Activated CD8-positive, alpha-beta T cell treated with anti-CD3 and anti-CD28 coated beads for 36 hours (primary cell): ENCODE measurements around the gene PTH1R. TPM values are rescaled to one million over a fixed set of nuclear protein-coding genes. Genes with fewer than 3 reads are reported as not detected.

Experiments
- ATAC-seq: fragments of 200-7000 bp; cut with Tn5 transposase; one replicate; pipeline ENCODE4 v1.10.0; 2021; ENCODE audit warnings: mild to moderate bottlenecking, moderate library complexity
- CTCF ChIA-PET: fragments of 350-600 bp; sonication (Branson Sonifier 250); formaldehyde crosslinking; loops from one replicate; lab custom pipeline; 2021; ENCODE audit warnings: antibody characterized with exemption; lab: Charles Lee
- POLR2A ChIA-PET: fragments of 350-600 bp; sonication (Branson Sonifier 250); formaldehyde crosslinking; loops from one replicate; lab custom pipeline; 2021; ENCODE audit warnings: antibody characterized with exemption; lab: Charles Lee
- DNase-seq: peaks from one replicate; pipeline ENCODE4 v3.0.0-alpha.2; 2020
- H3K27ac Mint-ChIP-seq: one replicate; pipeline ENCODE4 v1.8.0; 2021; ENCODE audit warnings: mild to moderate bottlenecking, mixed read lengths
- H3K27me3 Mint-ChIP-seq: one replicate; pipeline ENCODE4 v1.8.0; 2021; ENCODE audit warnings: mixed read lengths
- H3K36me3 Mint-ChIP-seq: one replicate; pipeline ENCODE4 v1.8.0; 2021; ENCODE audit warnings: low read depth, mixed read lengths
- H3K4me1 Mint-ChIP-seq: one replicate; pipeline ENCODE4 v1.8.0; 2021; ENCODE audit warnings: low read depth, mixed read lengths
- H3K4me3 Mint-ChIP-seq: one replicate; pipeline ENCODE4 v1.8.0; 2021; ENCODE audit warnings: mild to moderate bottlenecking, moderate library complexity, mixed read lengths
- H3K9me3 Mint-ChIP-seq: one replicate; pipeline ENCODE4 v1.8.0; 2021; ENCODE audit warnings: mixed read lengths
- intact Hi-C: fragments of 100-400 bp; cut with micrococcal nuclease; formaldehyde crosslinking; loops from one replicate; pipeline ENCODE4 v1.10.0; 2022
- total RNA-seq, 2 experiments: library from RNA; stranded (reverse); gene quantifications; one replicate each; pipeline ENCODE4 v1.2.3, GENCODE V29; 2021
- TF ChIP-seq, protein P1 (sequence below): fragments of 200-600 bp; IDR thresholded peaks from one replicate; pipeline ENCODE4 v1.8.0; 2022; ENCODE audit warnings: antibody characterized with exemption, mild to moderate bottlenecking

Gene PTH1R
- total RNA-seq, 2 experiments from 2014 or later = not detected

DNA sequence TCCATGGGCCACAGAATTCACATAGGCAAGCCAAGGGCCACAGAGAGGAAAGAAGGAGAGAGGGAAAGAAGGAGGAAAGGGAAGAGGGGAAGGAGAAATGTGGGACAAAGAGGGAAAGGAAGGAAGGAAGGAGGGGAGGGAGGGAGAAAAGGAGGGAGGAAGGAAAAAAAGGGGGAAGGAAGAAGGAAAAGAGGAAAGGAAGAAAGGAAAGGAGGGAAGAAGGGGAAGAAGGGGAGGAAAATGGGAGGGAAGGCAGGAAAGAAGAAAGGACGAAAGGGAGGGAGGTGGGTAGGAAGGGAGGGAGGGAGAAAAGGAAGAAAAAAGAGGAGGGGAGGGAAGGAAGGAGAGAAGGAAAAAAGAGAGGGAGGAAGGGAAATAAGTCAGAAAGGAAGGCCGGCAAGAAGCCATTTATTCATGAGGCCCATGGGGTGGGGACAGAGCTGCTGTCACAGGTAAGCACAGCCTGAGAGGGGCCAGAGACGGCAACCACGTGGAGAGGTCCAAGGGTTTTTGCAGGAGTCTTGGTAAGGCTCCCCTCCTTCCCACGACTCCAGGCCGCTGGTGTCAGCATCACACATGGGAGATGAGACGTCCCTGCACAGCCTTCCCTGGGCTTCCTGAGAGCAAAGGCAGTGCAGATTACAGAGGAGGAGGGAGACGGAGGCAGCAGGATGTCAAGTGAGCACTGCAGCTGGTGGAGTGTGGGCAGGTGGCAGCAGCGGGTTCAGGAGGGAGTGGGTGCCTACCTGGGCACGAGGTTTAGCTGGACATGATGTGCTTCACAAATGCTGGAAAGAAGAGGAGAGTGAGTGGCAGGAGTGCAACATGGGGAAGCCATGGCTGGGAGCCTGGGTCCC is 19.8 kb upstream of the PTH1R start:
- CTCF ChIA-PET = interaction anchor here (1.7 kb wide), 1 partner anchor 9 kb away, joined by 4 read pairs; no protein-coding TSS in a partner anchor
- TF ChIP-seq, protein P1, sequence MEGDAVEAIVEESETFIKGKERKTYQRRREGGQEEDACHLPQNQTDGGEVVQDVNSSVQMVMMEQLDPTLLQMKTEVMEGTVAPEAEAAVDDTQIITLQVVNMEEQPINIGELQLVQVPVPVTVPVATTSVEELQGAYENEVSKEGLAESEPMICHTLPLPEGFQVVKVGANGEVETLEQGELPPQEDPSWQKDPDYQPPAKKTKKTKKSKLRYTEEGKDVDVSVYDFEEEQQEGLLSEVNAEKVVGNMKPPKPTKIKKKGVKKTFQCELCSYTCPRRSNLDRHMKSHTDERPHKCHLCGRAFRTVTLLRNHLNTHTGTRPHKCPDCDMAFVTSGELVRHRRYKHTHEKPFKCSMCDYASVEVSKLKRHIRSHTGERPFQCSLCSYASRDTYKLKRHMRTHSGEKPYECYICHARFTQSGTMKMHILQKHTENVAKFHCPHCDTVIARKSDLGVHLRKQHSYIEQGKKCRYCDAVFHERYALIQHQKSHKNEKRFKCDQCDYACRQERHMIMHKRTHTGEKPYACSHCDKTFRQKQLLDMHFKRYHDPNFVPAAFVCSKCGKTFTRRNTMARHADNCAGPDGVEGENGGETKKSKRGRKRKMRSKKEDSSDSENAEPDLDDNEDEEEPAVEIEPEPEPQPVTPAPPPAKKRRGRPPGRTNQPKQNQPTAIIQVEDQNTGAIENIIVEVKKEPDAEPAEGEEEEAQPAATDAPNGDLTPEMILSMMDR = no peak

DNA sequence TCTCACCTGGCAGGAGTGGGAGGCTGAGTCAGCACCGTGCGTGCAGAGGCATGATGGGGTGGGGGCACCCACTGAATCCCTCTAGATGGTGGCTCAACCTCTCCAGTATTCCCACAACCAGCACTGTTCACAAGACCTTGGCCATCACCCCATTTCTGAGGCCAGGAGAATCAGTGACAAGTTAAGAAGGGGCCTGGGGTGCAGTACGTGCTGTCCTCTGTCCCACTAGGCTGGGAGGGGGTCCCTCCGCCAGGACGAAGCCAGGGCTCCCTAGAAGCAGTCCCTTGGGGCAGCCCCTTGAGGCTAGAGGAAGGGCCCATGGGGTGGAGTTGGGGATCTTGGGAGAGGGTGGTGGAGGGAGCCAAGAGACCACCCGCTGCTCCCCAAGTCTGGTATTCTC is 19.1 kb upstream of the PTH1R start:
- no peaks in the 10 kb centered on the region for H3K4me1 Mint-ChIP-seq
- no peaks in the 10 kb centered on the region for H3K27me3 Mint-ChIP-seq
- no peaks in the 10 kb centered on the region for H3K9me3 Mint-ChIP-seq
- ATAC-seq (no peak), DNase-seq (peak; percentile 0)
- no peaks in the 10 kb centered on the region for H3K36me3 Mint-ChIP-seq
- TF ChIP-seq, protein P1 = no peak
- ChIA-PET CTCF (interaction anchor here (2.0 kb wide), 1 partner anchor 10 kb away, joined by 13 read pairs; no protein-coding TSS in a partner anchor), POLR2A (no interaction called here)
- no peak overlapping the region for H3K27ac Mint-ChIP-seq
- intact Hi-C loops = no loop called here
- no peak overlapping the region for H3K4me3 Mint-ChIP-seq

More for the DNA sequence above, 19.8 kb upstream of the PTH1R start:
- H3K27me3 Mint-ChIP-seq = no peaks in the 10 kb centered on the region
- DNase-seq (peak; percentile 1), ATAC-seq (no peak)
- no peaks in the 10 kb centered on the region for H3K4me1 Mint-ChIP-seq
- H3K36me3 Mint-ChIP-seq = no peaks in the 10 kb centered on the region
- intact Hi-C loops = no loop called here
- H3K4me3 Mint-ChIP-seq = no peak overlapping the region
- POLR2A ChIA-PET = no interaction called here
- H3K9me3 Mint-ChIP-seq = no peaks in the 10 kb centered on the region
- H3K27ac Mint-ChIP-seq = no peak overlapping the region

DNA sequence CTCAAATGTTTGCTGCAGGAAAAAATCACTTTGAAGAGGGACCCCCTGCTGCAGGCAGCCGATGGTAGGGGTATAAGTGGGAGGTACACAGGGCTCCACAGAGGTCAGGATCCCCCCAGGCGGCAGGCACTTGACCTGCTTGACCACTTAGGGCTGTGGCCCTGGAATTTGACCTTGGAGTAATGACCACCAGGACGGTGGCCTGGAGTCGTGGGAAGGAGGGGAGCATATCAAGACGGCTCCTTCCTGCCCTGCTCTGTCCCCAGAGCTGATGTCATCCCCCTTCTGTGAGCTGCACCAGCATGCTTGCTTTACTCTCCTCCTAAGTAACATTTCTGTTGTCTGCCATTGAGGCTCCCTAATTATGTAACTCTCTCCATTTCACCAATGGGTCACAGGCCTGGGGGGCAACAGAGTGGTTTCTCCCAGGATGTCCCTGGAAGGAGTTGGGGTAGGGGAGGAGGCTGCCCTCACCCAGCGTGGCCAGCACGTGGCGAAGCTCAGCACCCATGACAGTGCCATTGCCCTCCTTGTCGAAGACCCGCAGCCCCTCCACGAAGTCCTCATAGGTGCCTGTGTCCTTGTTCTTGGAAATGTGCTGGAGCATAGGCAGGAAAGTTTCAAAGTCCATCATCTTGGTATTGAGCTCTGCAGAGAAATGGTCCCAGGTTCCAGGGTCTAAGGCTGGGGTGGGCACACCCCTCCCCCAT is 18.4 kb upstream of the PTH1R start:
- intact Hi-C loops = no loop called here
- CTCF ChIA-PET = interaction anchor here (0.8 to 2.0 kb wide), 7 partner anchors 9 to 140 kb away, joined by 3 to 13 read pairs (median 4); no protein-coding TSS in a partner anchor
- Mint-ChIP-seq H3K4me3 (no peak overlapping the region), H3K4me1 (no peaks in the 10 kb centered on the region), H3K27ac (no peak overlapping the region), H3K27me3 (no peaks in the 10 kb centered on the region), H3K9me3 (no peaks in the 10 kb centered on the region), H3K36me3 (no peaks in the 10 kb centered on the region)
- DNase-seq = peak; percentile 0
- TF ChIP-seq, protein P1 = no peak
- no peak for ATAC-seq
- POLR2A ChIA-PET = interaction anchor here (0.6 to 1.0 kb wide), 2 partner anchors 163 to 386 kb away, joined by 3 read pairs; no protein-coding TSS in a partner anchor

DNA sequence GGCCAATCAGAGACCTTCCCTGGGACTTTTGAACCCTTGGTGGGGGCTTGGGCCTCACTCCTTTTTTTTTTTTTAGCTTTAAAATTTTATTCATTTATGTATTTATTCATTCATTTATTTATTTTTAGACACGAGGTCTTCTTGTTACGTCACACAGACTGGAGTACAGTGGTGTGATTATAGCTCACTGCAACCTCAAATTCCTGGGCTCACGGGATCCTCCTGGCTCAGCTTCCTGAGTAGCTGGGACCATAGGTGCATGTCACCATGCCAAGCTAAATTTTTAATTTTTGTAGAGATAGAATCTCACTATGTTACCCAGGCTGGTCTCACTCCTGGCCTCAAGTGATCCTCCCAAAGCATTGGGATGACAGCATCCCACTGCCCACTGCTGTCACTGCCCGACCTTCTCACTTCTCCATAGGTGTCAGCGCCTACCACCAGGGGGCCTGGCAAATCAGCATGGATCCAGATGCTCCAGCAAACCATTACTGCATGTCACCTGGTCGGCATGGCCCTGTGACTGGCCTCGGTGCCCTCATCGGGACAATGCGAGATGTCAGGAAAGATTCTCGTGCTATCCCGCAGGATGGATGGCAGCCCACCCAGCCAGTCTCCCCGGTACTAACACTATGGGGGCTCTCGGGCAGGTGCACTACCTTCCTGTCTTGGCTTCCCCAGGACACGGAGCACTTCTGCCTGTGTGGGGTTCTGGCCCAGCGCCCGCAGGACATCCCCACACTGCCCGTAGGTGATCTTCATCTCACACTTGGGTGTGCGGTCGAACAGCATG is 17.3 kb upstream of the PTH1R start:
- intact Hi-C loops = no loop called here
- TF ChIP-seq, protein P1 = peak; percentile 45
- ATAC-seq (no peak), DNase-seq (peak; percentile 56)
- H3K27me3 Mint-ChIP-seq = no peaks in the 10 kb centered on the region
- POLR2A ChIA-PET = interaction anchor here (0.6 to 1.0 kb wide), 2 partner anchors 164 to 385 kb away, joined by 3 read pairs; no protein-coding TSS in a partner anchor
- H3K4me1 Mint-ChIP-seq = no peaks in the 10 kb centered on the region
- no peaks in the 10 kb centered on the region for H3K36me3 Mint-ChIP-seq
- no peak overlapping the region for H3K27ac Mint-ChIP-seq
- H3K9me3 Mint-ChIP-seq = no peaks in the 10 kb centered on the region
- CTCF ChIA-PET = interaction anchor here (0.6 to 2.0 kb wide), 9 partner anchors 8 to 138 kb away, joined by 3 to 13 read pairs (median 4); no protein-coding TSS in a partner anchor
- no peak overlapping the region for H3K4me3 Mint-ChIP-seq
